SU-DHL-6 (cell line): ENCODE data around the gene LSM3.

ENCODE experiments used
- H2AFZ ChIP-seq: fragments of 200-600 bp; sonication (generic); 2 replicates; pipeline ENCODE4 v1.6.1; 2014; ENCODE audit warnings: low read depth, mild to moderate bottlenecking, moderate library complexity, mixed read lengths, antibody characterized with exemption, low read length; ENCODE audit not compliant: severe bottlenecking
- H3F3A ChIP-seq: fragments of 200-600 bp; shearing (Covaris generic); 2 replicates; pipeline ENCODE4 v1.6.0; 2016; ENCODE audit warnings: antibody characterized with exemption, mild to moderate bottlenecking; ENCODE audit not compliant: insufficient read depth
- H3K27ac ChIP-seq: fragments of 200-600 bp; sonication (generic); 2 replicates; pipeline ENCODE4 v1.5.1; 2016; ENCODE audit warnings: low read depth, mild to moderate bottlenecking, low read length, moderate library complexity, mixed read lengths
- H3K27me3 ChIP-seq: fragments of 200-600 bp; sonication (generic), shearing (Covaris generic); 2 replicates; pipeline ENCODE4 v1.6.0; 2014; ENCODE audit warnings: mild to moderate bottlenecking, low read length
- H3K36me3 ChIP-seq: fragments of 200-600 bp; sonication (generic); 2 replicates; pipeline ENCODE4 v1.6.1; 2014; ENCODE audit warnings: mild to moderate bottlenecking, low read length, mixed read lengths
- H3K4me2 ChIP-seq: fragments of 300-600, 200-600 bp; shearing (Covaris generic), sonication (generic); 2 replicates; pipeline ENCODE4 v1.6.0; 2014; ENCODE audit warnings: low read length, low read depth, mild to moderate bottlenecking; ENCODE audit not compliant: poor library complexity, severe bottlenecking
- H3K4me3 ChIP-seq: fragments of 200-600 bp; sonication (generic); 2 replicates; pipeline ENCODE4 v1.5.1; 2014; ENCODE audit warnings: antibody characterized with exemption, low read length, mild to moderate bottlenecking, mixed read lengths; ENCODE audit not compliant: insufficient read depth, poor library complexity, severe bottlenecking
- H3K79me2 ChIP-seq: fragments of 200-600 bp; sonication (generic); 2 replicates; pipeline ENCODE4 v1.6.1; 2014; ENCODE audit warnings: mild to moderate bottlenecking, low read length, moderate library complexity; ENCODE audit not compliant: insufficient read depth
- H3K9ac ChIP-seq: fragments of 200-600 bp; sonication (generic); 2 replicates; pipeline ENCODE4 v1.7.0; 2014; ENCODE audit warnings: mild to moderate bottlenecking, low read length
- H3K9me2 ChIP-seq: fragments of 200-600 bp; sonication (generic); replicated peaks from 2 replicates; pipeline ENCODE4 v1.6.1; 2014; ENCODE audit warnings: low read length; ENCODE audit not compliant: insufficient read depth
- H3K9me3 ChIP-seq: fragments of 200-600 bp; sonication (generic); 2 replicates; pipeline ENCODE4 v1.6.1; 2014; ENCODE audit warnings: low read length, mixed read lengths; ENCODE audit not compliant: insufficient read depth
- H4K20me1 ChIP-seq: fragments of 200-600 bp; sonication (generic); 2 replicates; pipeline ENCODE4 v1.6.1; 2014; ENCODE audit warnings: low read depth, mild to moderate bottlenecking, antibody characterized with exemption, low read length, moderate library complexity, mixed read lengths
- EZH2phosphoT487 ChIP-seq: fragments of 200-600 bp; sonication (generic), shearing (Covaris generic); conservative IDR thresholded peaks from 2 replicates; pipeline ENCODE4 v1.6.1; 2018; ENCODE audit warnings: mild to moderate bottlenecking, antibody characterized with exemption, low read length, moderate library complexity, mixed read lengths
- TF ChIP-seq, protein P1 (sequence below): fragments of 200-600 bp; sonication (generic); IDR thresholded peaks from one replicate; pipeline ENCODE4 v1.5.1; 2017; ENCODE audit warnings: antibody characterized with exemption, mild to moderate bottlenecking, low read length, moderate library complexity; ENCODE audit not compliant: insufficient read depth, poor library complexity, severe bottlenecking

Gene LSM3

DNA sequence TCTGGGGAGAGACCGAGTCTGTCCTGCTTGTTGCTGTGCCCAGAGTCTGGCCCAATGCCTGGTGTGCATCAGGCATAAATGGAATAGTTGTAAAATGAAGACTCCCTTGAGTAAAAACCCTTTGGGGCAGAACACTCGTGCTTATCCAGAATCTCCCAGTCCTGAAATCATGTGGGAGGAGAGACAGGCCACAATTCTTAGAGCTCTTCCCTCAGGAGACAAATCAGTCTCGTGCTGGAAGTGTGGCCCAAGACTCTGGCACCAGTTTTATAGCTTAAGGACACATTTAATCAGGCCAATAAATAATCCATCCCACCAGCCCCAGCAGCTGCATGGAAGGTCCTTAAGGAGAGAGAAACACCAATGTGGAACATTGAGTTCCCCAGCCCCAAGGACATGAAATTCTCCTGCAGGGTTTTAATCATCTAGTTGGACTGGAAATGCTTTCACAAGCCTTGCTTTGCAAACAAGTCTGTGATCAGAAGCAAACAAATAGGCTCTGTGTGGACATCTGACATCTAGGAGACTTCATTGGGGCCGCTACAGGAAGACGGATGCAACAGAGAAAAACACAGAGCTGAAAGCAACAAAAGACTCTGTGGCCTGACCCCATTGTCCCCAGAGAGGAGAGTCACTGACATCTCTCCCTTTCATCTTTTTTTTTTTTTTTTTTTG lies 70.4 kb downstream of the LSM3 start:
- Histone ChIP-seq H3K4me2 (no peak overlapping the region), H2AFZ (no peak overlapping the region), H4K20me1 (no peaks in the 10 kb centered on the region), H3K27ac (no peak overlapping the region), H3K4me3 (no peak overlapping the region), H3K27me3 (no peaks in the 10 kb centered on the region), H3K79me2 (no peaks in the 10 kb centered on the region), H3K9ac (no peak overlapping the region), H3K9me2 (no peaks in the 10 kb centered on the region), H3K9me3 (no peaks in the 10 kb centered on the region), H3K36me3 (no peaks in the 10 kb centered on the region), H3F3A (no peaks in the 10 kb centered on the region)
- TF ChIP-seq EZH2phosphoT487: no peak
- TF ChIP-seq, protein P1, sequence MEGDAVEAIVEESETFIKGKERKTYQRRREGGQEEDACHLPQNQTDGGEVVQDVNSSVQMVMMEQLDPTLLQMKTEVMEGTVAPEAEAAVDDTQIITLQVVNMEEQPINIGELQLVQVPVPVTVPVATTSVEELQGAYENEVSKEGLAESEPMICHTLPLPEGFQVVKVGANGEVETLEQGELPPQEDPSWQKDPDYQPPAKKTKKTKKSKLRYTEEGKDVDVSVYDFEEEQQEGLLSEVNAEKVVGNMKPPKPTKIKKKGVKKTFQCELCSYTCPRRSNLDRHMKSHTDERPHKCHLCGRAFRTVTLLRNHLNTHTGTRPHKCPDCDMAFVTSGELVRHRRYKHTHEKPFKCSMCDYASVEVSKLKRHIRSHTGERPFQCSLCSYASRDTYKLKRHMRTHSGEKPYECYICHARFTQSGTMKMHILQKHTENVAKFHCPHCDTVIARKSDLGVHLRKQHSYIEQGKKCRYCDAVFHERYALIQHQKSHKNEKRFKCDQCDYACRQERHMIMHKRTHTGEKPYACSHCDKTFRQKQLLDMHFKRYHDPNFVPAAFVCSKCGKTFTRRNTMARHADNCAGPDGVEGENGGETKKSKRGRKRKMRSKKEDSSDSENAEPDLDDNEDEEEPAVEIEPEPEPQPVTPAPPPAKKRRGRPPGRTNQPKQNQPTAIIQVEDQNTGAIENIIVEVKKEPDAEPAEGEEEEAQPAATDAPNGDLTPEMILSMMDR: no peak
